H1 (cell line): Measurements from ENCODE around the gene ZBTB14. TPM values are rescaled to one million over a fixed set of nuclear protein-coding genes. Genes with fewer than 3 reads are reported as not detected.

Experiments used
- RXRA ChIP-seq: IDR thresholded peaks from 2 replicates; pipeline ENCODE4 v1.6.1; 2011; ENCODE audit warnings: low read depth, mild to moderate bottlenecking, low read length, moderate library complexity; ENCODE audit not compliant: insufficient read depth
- polyA plus RNA-seq, 7 experiments: library from polyadenylated mRNA; depleted of rRNA in 3 of 7; stranded (reverse) in 5 of 7; unstranded in 2 of 7; fragments of >200 nt in 5 of 7; fragments of 200-250 nt in 2 of 7; gene quantifications; 1 replicate in 5 of 7; 2 replicates in 1 of 7; 4 replicates in 1 of 7; pipeline versions ENCODE4 v1.2.1 to v1.2.3, GENCODE V29; 2011 to 2013; ENCODE audit warnings: missing spikeins in 2 of 7, mixed read lengths in 2 of 7
- total RNA-seq: library from RNA; stranded (reverse); fragmentation: NEBNext Ultra II Directional; extraction: Animal tissue kit (Norgen Biotek cat#: 25700); gene quantifications from 2 replicates; pipeline ENCODE4 v1.2.1, GENCODE V29; 2021
- TF ChIP-seq, protein P1 (sequence below): fragments of 300-600 bp; sonication (generic); IDR thresholded peaks from 2 replicates; pipeline ENCODE4 v1.7.1; 2012; ENCODE audit warnings: low read length, moderate library complexity, mild to moderate bottlenecking, inconsistent platforms; ENCODE audit not compliant: insufficient replicate concordance

The ZBTB14 gene
- total and polyA plus RNA-seq, 2 of the 8 experiments (the other 6 are each of a cell fraction or from before 2014, with no cell fraction given) = 5.2 to 18.3 TPM

GRCh38 chr18:5295231-5295920 is at the start of gene ZBTB14 (continued):
- TF ChIP-seq, protein P1, sequence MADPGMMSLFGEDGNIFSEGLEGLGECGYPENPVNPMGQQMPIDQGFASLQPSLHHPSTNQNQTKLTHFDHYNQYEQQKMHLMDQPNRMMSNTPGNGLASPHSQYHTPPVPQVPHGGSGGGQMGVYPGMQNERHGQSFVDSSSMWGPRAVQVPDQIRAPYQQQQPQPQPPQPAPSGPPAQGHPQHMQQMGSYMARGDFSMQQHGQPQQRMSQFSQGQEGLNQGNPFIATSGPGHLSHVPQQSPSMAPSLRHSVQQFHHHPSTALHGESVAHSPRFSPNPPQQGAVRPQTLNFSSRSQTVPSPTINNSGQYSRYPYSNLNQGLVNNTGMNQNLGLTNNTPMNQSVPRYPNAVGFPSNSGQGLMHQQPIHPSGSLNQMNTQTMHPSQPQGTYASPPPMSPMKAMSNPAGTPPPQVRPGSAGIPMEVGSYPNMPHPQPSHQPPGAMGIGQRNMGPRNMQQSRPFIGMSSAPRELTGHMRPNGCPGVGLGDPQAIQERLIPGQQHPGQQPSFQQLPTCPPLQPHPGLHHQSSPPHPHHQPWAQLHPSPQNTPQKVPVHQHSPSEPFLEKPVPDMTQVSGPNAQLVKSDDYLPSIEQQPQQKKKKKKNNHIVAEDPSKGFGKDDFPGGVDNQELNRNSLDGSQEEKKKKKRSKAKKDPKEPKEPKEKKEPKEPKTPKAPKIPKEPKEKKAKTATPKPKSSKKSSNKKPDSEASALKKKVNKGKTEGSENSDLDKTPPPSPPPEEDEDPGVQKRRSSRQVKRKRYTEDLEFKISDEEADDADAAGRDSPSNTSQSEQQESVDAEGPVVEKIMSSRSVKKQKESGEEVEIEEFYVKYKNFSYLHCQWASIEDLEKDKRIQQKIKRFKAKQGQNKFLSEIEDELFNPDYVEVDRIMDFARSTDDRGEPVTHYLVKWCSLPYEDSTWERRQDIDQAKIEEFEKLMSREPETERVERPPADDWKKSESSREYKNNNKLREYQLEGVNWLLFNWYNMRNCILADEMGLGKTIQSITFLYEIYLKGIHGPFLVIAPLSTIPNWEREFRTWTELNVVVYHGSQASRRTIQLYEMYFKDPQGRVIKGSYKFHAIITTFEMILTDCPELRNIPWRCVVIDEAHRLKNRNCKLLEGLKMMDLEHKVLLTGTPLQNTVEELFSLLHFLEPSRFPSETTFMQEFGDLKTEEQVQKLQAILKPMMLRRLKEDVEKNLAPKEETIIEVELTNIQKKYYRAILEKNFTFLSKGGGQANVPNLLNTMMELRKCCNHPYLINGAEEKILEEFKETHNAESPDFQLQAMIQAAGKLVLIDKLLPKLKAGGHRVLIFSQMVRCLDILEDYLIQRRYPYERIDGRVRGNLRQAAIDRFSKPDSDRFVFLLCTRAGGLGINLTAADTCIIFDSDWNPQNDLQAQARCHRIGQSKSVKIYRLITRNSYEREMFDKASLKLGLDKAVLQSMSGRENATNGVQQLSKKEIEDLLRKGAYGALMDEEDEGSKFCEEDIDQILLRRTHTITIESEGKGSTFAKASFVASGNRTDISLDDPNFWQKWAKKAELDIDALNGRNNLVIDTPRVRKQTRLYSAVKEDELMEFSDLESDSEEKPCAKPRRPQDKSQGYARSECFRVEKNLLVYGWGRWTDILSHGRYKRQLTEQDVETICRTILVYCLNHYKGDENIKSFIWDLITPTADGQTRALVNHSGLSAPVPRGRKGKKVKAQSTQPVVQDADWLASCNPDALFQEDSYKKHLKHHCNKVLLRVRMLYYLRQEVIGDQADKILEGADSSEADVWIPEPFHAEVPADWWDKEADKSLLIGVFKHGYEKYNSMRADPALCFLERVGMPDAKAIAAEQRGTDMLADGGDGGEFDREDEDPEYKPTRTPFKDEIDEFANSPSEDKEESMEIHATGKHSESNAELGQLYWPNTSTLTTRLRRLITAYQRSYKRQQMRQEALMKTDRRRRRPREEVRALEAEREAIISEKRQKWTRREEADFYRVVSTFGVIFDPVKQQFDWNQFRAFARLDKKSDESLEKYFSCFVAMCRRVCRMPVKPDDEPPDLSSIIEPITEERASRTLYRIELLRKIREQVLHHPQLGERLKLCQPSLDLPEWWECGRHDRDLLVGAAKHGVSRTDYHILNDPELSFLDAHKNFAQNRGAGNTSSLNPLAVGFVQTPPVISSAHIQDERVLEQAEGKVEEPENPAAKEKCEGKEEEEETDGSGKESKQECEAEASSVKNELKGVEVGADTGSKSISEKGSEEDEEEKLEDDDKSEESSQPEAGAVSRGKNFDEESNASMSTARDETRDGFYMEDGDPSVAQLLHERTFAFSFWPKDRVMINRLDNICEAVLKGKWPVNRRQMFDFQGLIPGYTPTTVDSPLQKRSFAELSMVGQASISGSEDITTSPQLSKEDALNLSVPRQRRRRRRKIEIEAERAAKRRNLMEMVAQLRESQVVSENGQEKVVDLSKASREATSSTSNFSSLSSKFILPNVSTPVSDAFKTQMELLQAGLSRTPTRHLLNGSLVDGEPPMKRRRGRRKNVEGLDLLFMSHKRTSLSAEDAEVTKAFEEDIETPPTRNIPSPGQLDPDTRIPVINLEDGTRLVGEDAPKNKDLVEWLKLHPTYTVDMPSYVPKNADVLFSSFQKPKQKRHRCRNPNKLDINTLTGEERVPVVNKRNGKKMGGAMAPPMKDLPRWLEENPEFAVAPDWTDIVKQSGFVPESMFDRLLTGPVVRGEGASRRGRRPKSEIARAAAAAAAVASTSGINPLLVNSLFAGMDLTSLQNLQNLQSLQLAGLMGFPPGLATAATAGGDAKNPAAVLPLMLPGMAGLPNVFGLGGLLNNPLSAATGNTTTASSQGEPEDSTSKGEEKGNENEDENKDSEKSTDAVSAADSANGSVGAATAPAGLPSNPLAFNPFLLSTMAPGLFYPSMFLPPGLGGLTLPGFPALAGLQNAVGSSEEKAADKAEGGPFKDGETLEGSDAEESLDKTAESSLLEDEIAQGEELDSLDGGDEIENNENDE = no peak
- no peak for TF ChIP-seq RXRA
